ENCODE measurements around the gene OVAAL.

The OVAAL gene

GRCh38 chr1:180521474-180522212 is 37.1 kb upstream of the OVAAL start:
- Histone ChIP-seq H3K27ac (ENCODE audit: low read depth, low read length) (no peak overlapping the region), H3F3A (ENCODE audit: insufficient read depth) (no peaks in the 10 kb centered on the region), H3K9me2 (replicated peaks; ENCODE audit: insufficient read depth, low read length) (no peaks in the 10 kb centered on the region), H3K9ac (ENCODE audit: low read length) (no peak overlapping the region), H3K4me2 (ENCODE audit: low read depth, low read length, poor library complexity, severe bottlenecking) (no peak overlapping the region), H3K36me3 (ENCODE audit: low read length) (no peaks in the 10 kb centered on the region), H3K27me3 (ENCODE audit: low read length) (no peaks in the 10 kb centered on the region), H3K9me3 (ENCODE audit: insufficient read depth, low read length) (no peaks in the 10 kb centered on the region), H3K4me3 (ENCODE audit: insufficient read depth, low read length, poor library complexity, severe bottlenecking) (no peak overlapping the region), H4K20me1 (ENCODE audit: low read depth, low read length) (no peaks in the 10 kb centered on the region), H2AFZ (ENCODE audit: low read depth, low read length, severe bottlenecking) (no peak overlapping the region), H3K79me2 (ENCODE audit: insufficient read depth, low read length) (no peaks in the 10 kb centered on the region)
- TF ChIP-seq EZH2phosphoT487 (conservative IDR thresholded peaks at IDR 0.05; ENCODE audit: low read length) (no peak), CTCF (IDR thresholded peaks at IDR 0.05; ENCODE audit: insufficient read depth, low read length, poor library complexity, severe bottlenecking) (no peak)

GRCh38 chr1:180522213-180522515 is 36.6 kb upstream of the OVAAL start:
- TF ChIP-seq CTCF (IDR thresholded peaks at IDR 0.05; ENCODE audit: insufficient read depth, low read length, poor library complexity, severe bottlenecking) (no peak), EZH2phosphoT487 (conservative IDR thresholded peaks at IDR 0.05; ENCODE audit: low read length) (no peak)
- Histone ChIP-seq H4K20me1 (ENCODE audit: low read depth, low read length) (no peaks in the 10 kb centered on the region), H3K9ac (ENCODE audit: low read length) (no peak overlapping the region), H3K4me2 (ENCODE audit: low read depth, low read length, poor library complexity, severe bottlenecking) (no peak overlapping the region), H3K79me2 (ENCODE audit: insufficient read depth, low read length) (no peaks in the 10 kb centered on the region), H3K9me2 (replicated peaks; ENCODE audit: insufficient read depth, low read length) (no peaks in the 10 kb centered on the region), H3K9me3 (ENCODE audit: insufficient read depth, low read length) (no peaks in the 10 kb centered on the region), H3K36me3 (ENCODE audit: low read length) (no peaks in the 10 kb centered on the region), H3F3A (ENCODE audit: insufficient read depth) (no peaks in the 10 kb centered on the region), H2AFZ (ENCODE audit: low read depth, low read length, severe bottlenecking) (no peak overlapping the region), H3K27me3 (ENCODE audit: low read length) (no peaks in the 10 kb centered on the region), H3K4me3 (ENCODE audit: insufficient read depth, low read length, poor library complexity, severe bottlenecking) (no peak overlapping the region), H3K27ac (ENCODE audit: low read depth, low read length) (no peak overlapping the region)

GRCh38 chr1:180524160-180524914 is 34.4 kb upstream of the OVAAL start:
- Histone ChIP-seq H3K9me2 (replicated peaks; ENCODE audit: insufficient read depth, low read length) (no peaks in the 10 kb centered on the region), H3K4me2 (ENCODE audit: low read depth, low read length, poor library complexity, severe bottlenecking) (no peak overlapping the region), H3K36me3 (ENCODE audit: low read length) (no peaks in the 10 kb centered on the region), H3K9me3 (ENCODE audit: insufficient read depth, low read length) (no peaks in the 10 kb centered on the region), H3K27me3 (ENCODE audit: low read length) (no peaks in the 10 kb centered on the region), H2AFZ (ENCODE audit: low read depth, low read length, severe bottlenecking) (no peak overlapping the region), H3K79me2 (ENCODE audit: insufficient read depth, low read length) (no peaks in the 10 kb centered on the region), H3K9ac (ENCODE audit: low read length) (no peak overlapping the region), H3K27ac (ENCODE audit: low read depth, low read length) (no peak overlapping the region), H3F3A (ENCODE audit: insufficient read depth) (no peaks in the 10 kb centered on the region), H4K20me1 (ENCODE audit: low read depth, low read length) (no peaks in the 10 kb centered on the region), H3K4me3 (ENCODE audit: insufficient read depth, low read length, poor library complexity, severe bottlenecking) (no peak overlapping the region)
- TF ChIP-seq CTCF (IDR thresholded peaks at IDR 0.05; ENCODE audit: insufficient read depth, low read length, poor library complexity, severe bottlenecking) (no peak), EZH2phosphoT487 (conservative IDR thresholded peaks at IDR 0.05; ENCODE audit: low read length) (no peak)

Data from SU-DHL-6 (cell line).